Coronary artery (tissue), 2 donors: ENCODE measurements around the gene RNF121.
A peak's percentile ranks its signal among the peaks of the same experiment; 100 is the strongest.

ENCODE experiments used
- DNase-seq: peaks from one replicate; pipeline ENCODE4 v3.0.0-alpha.2; 2017; ENCODE audit warnings: low spot score
- H3K27ac ChIP-seq, 2 donors: fragments of 200-600 bp; sonication (generic); one replicate each; pipeline ENCODE4 v1.5.1; 2016 to 2019
- H3K4me3 ChIP-seq: fragments of 200-600 bp; sonication (generic); 2 replicates; pipeline ENCODE4 v1.5.1; 2016; ENCODE audit warnings: mild to moderate bottlenecking, moderate library complexity
- TF ChIP-seq, protein P1 (sequence below): fragments of 200-600 bp; sonication (generic); IDR thresholded peaks from one replicate; pipeline ENCODE4 v1.5.1; 2019; ENCODE audit warnings: antibody characterized with exemption

RNF121 gene

DNA sequence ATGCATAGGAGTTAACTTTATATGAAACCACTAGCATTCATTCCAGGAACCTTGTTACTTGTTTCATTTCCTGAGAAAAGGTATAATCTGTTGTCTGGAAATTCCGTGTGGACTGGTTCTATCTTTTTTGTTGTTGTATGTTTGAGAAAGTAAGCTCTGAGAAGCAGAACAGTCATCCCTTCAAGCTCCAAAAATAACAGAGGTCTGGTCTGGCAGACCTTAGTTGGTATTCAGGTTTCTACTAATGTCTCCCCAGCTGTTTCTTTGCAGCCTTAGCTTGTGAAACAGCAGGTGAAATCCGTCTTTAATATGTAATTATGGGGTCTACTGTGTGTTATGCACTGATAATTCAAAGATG is 2.4 kb downstream of the RNF121 start:
- TF ChIP-seq, protein P1, sequence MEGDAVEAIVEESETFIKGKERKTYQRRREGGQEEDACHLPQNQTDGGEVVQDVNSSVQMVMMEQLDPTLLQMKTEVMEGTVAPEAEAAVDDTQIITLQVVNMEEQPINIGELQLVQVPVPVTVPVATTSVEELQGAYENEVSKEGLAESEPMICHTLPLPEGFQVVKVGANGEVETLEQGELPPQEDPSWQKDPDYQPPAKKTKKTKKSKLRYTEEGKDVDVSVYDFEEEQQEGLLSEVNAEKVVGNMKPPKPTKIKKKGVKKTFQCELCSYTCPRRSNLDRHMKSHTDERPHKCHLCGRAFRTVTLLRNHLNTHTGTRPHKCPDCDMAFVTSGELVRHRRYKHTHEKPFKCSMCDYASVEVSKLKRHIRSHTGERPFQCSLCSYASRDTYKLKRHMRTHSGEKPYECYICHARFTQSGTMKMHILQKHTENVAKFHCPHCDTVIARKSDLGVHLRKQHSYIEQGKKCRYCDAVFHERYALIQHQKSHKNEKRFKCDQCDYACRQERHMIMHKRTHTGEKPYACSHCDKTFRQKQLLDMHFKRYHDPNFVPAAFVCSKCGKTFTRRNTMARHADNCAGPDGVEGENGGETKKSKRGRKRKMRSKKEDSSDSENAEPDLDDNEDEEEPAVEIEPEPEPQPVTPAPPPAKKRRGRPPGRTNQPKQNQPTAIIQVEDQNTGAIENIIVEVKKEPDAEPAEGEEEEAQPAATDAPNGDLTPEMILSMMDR, result no peak
- DNase-seq, result no peak
- no peak overlapping the region for H3K4me3 ChIP-seq
- peak overlapping the region in 1 of 2 donors; percentile 64 for H3K27ac ChIP-seq

DNA sequence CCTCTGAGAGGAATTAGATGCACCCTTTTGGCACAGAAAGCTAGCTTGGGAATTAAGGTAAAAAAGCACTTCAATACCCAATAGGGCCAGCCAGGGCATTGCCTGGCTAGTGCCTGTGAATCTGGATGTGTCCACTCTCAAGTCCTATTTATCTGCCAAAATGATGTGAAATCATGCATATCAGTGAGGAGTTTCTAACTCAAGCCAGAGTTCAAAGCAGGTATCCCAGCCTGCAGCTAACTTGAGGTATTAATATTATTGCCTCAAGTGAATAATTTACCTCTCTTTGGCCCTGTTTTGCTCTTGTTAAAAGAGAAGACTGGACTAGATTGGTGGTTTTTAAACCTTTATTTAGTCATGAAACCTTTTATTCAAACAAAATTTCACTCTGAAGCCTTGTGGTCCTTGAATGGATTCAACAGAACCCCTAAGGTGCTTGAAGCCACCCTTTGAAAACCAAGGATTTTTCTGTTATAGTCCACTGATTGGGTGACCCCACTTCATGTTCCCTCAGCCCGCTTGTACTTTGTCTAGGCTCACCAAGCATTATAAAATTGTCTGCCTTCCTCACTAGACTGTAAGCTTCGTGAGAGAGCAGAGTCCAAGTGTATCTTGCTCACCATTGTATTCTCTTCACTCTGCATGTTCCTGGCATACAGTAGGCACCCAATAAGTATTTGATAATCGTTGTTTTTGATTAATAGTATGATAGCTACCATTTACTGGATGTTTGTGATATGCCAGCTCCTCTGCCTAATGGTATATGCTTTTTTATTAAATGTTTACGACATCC is 4.5 kb downstream of the RNF121 start:
- DNase-seq, result no peak
- H3K4me3 ChIP-seq, result no peak overlapping the region
- TF ChIP-seq, protein P1, result no peak
- no peak overlapping the region for H3K27ac ChIP-seq

DNA sequence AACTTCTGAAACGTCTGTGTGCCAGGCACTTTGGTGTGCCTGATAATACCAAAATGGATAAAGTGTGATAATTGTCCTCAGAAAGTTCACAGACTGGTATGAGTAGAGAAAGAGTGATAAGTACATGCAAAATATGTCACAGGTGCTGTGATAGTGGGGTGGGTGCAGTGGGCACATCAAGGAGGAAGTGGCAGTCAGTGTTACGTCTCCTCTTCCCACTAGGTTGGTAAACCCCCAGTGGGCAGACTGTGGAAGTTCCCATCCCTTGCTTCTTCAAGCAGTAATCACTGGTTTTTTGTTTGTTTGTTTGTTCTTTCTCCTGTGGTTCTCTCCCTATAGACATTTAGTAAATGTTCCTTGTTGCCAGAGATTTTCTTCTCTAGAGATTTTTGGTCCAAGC is 5.4 kb downstream of the RNF121 start:
- no peak overlapping the region for H3K4me3 ChIP-seq
- no peak overlapping the region for H3K27ac ChIP-seq
- TF ChIP-seq, protein P1, result no peak
- DNase-seq, result no peak

DNA sequence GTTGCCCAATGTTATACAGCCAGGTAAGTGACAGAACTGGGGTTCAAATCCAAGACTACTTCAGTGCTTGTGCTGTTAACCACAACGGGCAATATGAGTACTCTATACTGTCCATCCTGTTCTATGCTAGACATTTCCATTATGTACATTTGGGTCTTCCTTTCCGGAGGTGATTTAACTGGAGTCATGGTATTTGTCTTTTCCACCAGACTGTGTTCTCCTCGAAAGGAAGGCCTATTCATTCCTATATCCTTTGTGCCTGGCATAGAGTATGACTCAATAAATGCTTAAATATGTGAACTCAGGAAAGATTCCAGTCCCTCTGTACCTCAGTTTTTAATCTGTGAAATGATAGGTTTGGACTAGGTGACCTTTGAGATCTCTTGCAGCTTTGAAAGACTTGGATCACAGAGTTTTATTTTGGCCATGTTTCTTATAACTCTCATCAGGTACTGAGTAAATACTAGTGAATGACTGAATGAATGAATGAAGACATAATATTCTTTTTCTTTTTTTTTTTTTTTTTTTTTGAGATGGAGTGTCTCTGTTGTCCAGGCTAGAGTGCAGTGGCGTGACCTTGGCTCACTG is 6.6 kb downstream of the RNF121 start:
- no peak for DNase-seq
- no peak overlapping the region for H3K27ac ChIP-seq
- H3K4me3 ChIP-seq, result no peak overlapping the region
- TF ChIP-seq, protein P1, result no peak

DNA sequence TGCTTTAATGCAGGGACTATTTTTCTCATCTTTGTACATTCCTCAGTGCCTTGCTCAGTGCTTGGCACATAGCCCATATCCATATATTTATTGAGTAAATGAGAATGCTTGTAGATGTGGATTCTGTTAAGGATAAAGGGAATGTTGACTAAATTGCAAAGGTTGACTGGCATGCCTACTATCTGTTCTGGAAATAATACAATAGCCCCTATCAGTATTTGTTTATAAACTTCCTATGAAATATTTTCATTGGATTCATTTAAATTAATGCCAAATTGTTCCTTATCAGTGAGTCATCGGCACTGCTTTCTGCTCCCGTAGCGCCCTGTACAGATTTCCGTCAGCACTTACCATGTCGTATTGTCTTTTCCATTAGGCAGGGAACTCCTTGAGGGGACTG is 8.0 kb downstream of the RNF121 start:
- TF ChIP-seq, protein P1, result no peak
- Histone ChIP-seq H3K27ac (peak overlapping the region; percentile 53 to 65), H3K4me3 (no peak overlapping the region)
- DNase-seq, result no peak

DNA sequence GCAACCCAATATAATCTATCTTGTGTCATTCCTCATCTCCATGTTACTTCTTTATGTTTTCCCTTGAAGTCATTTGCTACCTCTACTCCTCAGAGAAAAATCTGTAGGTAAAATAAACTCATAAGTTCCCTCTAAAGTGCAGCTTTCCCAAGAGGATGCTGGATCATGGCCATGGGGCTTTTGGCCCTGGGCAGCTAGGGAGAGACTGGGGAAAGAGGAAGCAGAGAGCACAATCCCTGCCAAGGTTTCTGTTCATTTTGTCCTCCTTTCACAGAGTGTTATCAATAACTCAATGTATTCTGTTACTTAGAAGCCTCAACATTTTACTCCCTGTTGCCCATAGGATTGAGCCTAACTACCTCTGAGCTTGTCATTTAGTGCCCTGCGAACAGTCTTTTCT is 9.0 kb downstream of the RNF121 start:
- TF ChIP-seq, protein P1, result no peak
- no peak overlapping the region for H3K4me3 ChIP-seq
- peak overlapping the region; percentile 65 to 75 for H3K27ac ChIP-seq
- no peak for DNase-seq
